T-helper 9 cell (primary cell): Measurements from ENCODE around the gene ADAMTS10.
"Not testable (repeated sequence)": the region's sequence is repeated elsewhere in the genome, so short reads cannot be mapped to it uniquely, and the experiment has no call there.

Experiments used
- DNase-seq: peaks from one replicate; pipeline ENCODE4 v3.0.0-alpha.2; 2020

The ADAMTS10 gene

DNA sequence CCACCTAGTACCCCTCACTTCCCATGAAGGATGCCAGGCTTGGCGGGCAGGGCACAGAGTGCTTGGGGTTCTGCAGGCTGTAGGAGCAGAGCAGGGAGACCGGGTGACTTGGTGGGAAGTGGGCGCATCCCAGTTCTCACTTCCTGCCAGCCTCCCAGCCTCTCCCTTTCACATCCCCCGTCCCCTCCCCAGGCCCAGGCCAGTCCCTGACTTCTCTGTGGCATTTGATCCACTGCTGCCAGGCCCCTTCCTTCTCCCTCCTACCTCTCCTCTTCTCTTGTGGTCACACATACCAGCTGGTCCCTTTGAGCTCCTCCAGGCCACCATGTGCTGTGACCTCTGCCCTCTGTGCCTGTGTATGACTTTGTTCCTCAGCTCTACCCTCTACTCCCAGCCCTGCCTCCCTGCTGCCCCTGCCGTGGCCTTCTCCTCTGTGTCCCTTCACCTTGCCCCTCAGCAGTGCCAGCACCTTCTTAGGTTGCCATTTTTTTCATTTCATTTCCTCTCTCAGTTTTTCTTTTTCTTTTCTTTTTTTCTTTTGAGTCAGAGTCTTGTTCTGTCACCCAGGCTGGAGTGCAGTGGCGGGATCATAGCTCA is 52.8 kb downstream of the ADAMTS10 start:
- no peak for DNase-seq

- not testable (repeated sequence) for DNase-seq
These were observed 56.8 kb downstream of the ADAMTS10 start for GRCh38 chr19:8553729-8554128.

- DNase-seq, result no peak
These were observed 57.7 kb downstream of the ADAMTS10 start for GRCh38 chr19:8552810-8553209.

GRCh38 chr19:8550070-8550469 is 60.4 kb downstream of the ADAMTS10 start:
- no peak for DNase-seq

- DNase-seq, result no peak
These were observed 64.8 kb downstream of the ADAMTS10 start for GRCh38 chr19:8545743-8546142.

DNA sequence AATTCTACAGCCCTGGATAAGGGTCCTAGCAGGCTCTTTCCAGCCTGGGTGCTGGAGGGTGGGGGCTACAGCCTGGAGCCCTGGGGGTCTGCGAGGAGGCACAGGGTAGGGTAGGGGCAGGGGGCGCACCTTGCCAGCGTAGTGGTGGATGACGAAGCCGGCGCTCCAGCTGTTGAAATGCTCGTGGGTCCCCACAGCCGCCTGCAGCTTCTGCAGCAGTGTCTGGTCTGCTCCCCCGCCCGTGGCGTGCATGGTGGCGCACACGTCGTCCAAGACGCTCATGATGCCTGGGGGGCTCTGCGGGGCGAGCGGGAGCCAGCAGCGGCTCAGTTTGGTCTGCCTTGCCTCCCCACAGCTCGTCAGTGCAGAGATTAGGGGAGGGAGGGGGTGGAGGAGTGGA is 66.3 kb downstream of the ADAMTS10 start:
- no peak for DNase-seq

- no peak for DNase-seq
These were observed 70.8 kb downstream of the ADAMTS10 start for GRCh38 chr19:8539621-8540149.

- no peak for DNase-seq
These were observed 73.4 kb downstream of the ADAMTS10 start for GRCh38 chr19:8537099-8537498.

- no peak for DNase-seq
These were observed 74.2 kb downstream of the ADAMTS10 start for GRCh38 chr19:8536282-8536681.

- no peak for DNase-seq
These were observed 78.3 kb downstream of the ADAMTS10 start for GRCh38 chr19:8532225-8532624.

DNA sequence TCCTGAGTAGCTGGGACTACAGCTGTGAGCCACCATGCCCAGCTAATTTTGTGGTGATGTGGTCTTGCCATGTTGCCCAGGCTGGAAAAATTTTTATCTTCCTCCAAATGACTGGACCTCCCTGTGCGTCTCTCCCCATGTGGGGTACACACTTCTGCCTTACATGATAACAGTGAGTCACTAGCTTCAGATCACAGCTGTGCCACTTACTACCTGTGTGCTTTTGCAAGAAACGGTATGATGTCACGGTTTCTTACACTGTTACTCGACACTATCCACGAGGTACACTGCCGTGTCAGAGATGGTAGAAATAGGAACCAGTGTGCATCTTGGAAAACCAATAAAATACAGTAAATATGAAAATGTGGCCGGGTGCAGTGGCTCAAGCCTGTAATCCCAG is 79.0 kb downstream of the ADAMTS10 start:
- no peak for DNase-seq
